GM13976 (cell line): ENCODE data around the gene KCNH2.

ENCODE experiments used
- DNase-seq: peaks from one replicate; pipeline ENCODE4 v3.0.0; 2012; ENCODE audit warnings: low spot score
- in situ Hi-C: fragments of 300-500 bp; cut with MboI; formaldehyde crosslinking; loops from one replicate; pipeline ENCODE4 v1.12.0; 2022; ENCODE audit warnings: low sequenced_read_pairs, mixed read lengths, inconsistent platforms; ENCODE audit not compliant: unreplicated experiment
- TF ChIP-seq, protein P1 (sequence below): IDR thresholded peaks from 2 replicates; pipeline ENCODE4 v1.5.1; 2012; ENCODE audit warnings: borderline replicate concordance, mild to moderate bottlenecking; ENCODE audit not compliant: insufficient read depth; ENCODE audit errors: extremely low read depth, missing control alignments, control extremely low read depth

The KCNH2 gene

DNA sequence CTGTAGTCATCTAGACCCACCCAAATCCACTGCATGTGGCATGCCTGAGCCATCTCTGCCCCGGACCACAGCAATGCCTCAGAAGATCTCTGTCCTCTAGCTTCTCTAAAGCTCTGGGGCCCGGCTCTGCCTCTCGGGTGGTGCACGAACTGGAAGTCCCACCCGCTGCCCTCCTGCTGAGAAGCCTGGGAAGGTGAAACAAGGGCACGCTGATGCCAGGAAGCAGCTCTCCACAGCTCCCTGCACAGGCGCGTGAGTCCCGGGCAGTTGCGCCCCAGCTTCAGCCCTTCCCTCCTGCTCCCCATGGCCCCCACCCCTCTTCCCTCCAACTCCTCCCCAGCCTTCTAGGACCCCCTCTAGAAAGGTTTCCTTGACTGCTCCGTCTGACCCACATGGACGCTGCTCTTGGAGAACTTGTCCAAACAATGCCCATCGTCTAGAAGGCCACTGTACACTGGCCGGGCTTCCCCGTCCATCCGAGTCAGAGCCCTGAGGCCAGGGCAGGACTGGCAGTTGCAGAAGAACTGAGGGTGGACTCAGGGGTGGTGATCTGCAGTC lies 12.8 kb downstream of the KCNH2 start:
- DNase-seq, result no peak
- TF ChIP-seq, protein P1, sequence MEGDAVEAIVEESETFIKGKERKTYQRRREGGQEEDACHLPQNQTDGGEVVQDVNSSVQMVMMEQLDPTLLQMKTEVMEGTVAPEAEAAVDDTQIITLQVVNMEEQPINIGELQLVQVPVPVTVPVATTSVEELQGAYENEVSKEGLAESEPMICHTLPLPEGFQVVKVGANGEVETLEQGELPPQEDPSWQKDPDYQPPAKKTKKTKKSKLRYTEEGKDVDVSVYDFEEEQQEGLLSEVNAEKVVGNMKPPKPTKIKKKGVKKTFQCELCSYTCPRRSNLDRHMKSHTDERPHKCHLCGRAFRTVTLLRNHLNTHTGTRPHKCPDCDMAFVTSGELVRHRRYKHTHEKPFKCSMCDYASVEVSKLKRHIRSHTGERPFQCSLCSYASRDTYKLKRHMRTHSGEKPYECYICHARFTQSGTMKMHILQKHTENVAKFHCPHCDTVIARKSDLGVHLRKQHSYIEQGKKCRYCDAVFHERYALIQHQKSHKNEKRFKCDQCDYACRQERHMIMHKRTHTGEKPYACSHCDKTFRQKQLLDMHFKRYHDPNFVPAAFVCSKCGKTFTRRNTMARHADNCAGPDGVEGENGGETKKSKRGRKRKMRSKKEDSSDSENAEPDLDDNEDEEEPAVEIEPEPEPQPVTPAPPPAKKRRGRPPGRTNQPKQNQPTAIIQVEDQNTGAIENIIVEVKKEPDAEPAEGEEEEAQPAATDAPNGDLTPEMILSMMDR, result no peak
- in situ Hi-C loops, result no loop called here

DNA sequence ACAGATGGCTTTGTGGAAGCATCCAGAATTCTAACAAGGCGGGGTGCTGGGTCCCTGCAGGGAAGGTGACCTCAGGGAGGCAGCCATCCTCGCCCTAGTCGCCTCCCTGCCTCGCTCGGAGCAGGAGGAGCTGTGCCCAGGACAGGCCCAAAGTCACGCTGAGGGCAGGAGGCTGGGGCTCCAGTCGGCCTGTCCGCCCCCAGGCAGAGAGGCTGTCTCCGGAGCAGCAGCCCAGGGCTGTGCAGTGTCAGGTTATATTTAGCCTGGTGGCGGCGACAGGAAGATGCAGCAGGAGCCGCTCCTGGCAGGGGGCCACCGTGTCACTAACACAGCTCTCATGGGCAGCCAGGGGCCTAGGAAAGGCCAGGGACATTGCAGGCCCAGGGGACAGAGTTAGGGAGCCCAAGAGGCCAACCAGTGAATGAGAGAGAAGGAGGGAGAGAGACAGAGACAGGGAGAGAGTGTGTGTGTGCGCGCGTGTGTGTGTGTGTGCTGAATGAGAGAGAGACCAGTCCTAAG lies 13.5 kb downstream of the KCNH2 start:
- in situ Hi-C loops, result no loop called here
- TF ChIP-seq, protein P1, result no peak
- DNase-seq, result no peak

DNA sequence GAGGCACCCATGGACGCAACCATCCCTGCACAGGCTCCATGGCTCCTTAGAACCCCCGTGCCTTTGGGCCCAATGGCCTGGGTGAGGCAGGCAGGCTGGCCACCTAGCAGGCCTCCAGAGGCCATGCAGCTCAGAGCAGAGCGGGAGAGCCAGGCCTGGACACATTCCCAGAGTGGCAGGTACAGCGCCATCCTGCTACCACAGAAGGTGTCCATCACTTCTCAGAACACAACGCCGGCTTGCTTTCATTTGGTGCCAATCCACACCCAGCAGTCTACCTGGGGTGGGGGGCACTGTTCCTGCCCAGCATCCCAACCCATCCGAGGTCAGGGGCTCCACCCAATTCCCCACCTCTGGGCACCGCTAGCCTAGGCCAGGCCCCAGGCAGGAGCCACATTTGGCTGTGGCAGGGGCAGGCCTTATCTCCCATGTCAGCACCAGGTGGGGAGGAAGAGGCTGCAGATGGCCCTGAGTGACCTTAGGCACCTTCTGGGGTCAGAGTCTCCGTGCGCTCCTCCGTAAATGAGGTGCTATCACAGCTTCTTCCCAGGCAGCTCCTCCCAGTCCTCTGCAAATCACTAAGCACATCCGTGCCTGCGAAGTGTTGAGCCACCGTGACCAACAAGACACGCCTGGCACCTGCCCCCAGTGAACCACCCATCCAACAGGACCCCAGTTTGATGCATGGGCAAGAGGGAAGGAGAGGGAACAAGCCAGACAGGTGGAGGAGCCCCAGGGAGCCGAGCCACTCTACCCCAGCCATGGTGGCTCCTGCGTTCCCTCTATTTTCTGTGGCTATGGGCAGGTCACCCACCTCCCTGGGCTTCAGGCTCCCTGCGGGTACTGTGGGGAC lies 14.2 kb downstream of the KCNH2 start:
- DNase-seq, result no peak
- TF ChIP-seq, protein P1, result no peak
- in situ Hi-C loops, result no loop called here

DNA sequence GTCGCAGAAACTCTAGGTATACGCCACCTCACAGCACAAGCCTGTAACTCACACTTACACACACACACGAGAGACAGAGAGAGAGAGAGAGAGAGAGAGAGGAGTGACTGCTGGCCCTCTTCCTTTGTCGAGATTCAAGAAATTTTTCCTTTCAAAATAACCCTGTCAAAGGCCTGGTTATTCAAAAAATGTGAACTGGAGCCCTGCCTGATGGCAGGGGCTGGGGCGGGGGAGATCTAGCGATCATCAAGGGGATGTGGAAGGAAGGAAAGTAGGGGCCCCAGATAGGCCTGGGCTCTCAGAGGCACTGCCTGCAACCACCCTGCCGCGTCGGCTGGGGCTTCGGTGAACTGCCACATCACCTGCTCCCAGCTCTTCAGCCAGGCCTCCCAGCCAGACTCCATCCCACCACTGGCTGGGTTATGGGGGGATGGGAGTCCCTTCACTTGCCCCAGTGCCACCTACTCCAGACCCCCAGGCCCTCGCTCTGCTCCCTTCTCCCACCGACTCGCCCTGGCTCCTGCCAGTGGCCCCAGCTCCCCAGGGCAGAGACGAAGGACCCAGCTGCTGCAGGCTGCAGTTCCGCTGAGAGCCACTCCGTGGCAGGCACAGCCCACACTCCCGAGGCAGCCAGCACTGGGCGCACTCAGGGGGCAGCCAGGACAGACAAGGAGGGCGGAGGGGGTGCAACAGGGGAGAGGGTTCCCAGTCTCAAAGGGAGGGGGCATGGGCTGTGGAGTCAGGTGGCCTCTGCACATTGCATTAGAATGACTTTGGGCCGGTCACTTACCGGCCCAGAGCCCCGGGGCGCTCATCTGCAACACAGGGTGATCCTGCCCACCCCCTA lies 15.3 kb downstream of the KCNH2 start:
- peak; percentile 92 for DNase-seq
- in situ Hi-C loops, result no loop called here
- TF ChIP-seq, protein P1, result peak; percentile 96

DNA sequence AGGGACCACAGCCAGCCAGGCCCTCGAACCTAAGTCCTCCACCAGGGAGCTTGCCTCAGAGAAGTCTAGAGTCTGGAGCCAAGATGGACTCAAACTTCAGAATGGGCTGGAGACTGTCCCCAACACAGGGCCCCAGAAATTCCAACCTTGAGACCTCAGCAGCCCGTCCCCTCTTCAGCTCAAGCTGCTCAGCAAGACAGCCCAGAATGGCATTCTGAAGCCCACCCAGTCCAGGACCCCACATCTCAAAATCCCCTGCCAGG lies 15.9 kb downstream of the KCNH2 start:
- TF ChIP-seq, protein P1, result no peak
- no peak for DNase-seq
- in situ Hi-C loops, result no loop called here

DNA sequence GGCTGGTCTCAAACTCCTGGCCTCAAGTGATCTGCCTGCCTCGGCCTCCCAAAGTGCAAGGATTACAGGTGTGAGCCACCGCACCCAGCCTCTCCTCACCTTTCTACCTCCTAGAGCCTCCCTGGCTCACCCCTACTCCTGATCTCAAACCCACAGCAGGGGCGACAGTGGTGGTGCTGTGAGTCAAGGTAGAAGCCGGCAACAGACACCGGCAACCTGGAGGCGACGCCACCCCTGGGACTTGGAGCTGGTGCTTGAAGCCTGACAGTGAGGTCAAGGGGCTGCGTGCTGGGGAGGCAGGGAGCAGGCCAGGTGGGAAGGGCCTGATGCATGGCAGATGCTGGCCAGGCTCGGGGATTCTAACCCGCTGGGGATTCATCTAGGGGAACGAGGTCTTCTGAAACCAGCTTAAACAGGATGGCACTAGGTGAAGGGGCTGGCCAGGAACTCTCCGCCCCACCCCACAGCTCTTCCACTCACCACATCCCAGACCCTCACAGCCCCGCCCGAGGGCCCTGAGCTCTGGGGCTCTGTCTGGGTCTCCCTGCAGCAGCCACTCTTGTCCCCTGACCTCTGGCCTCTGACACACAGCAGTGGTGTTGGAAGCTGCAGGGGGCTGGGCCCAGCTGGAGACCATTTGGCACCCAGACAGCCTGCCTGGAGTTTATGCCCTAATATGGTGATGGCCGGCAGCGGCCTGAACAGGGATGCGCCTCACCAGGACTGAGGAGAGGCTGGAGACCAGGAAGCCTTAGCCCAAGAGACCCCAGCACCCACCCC lies 16.4 kb downstream of the KCNH2 start:
- in situ Hi-C loops, result no loop called here
- TF ChIP-seq, protein P1, result no peak
- no peak for DNase-seq
